Stomach (tissue), 4 donors: ENCODE data around the gene RPL36.

Experiments used
- CTCF ChIP-seq, 7 experiments: fragments of 450-650 bp in 4 of 7; fragments of 200-600 bp in 3 of 7; sonication (generic) in 3 of 7; IDR thresholded peaks; one replicate each; pipeline ENCODE4 v1.5.1; 2016 to 2019; ENCODE audit warnings: antibody characterized with exemption in 7 of 7, control low read depth in 2 of 7, mild to moderate bottlenecking in 1 of 7
- EP300 ChIP-seq: sonication (generic); formaldehyde crosslinking; IDR thresholded peaks from one replicate; pipeline ENCODE4 v1.6.1; 2017; ENCODE audit warnings: antibody characterized with exemption
- POLR2A ChIP-seq, 4 donors: fragments of 450-650 bp; IDR thresholded peaks; one replicate each; pipeline ENCODE4 v1.6.1; 2016; ENCODE audit warnings: antibody characterized with exemption in 4 of 4, control low read depth in 2 of 4, mild to moderate bottlenecking in 1 of 4, moderate library complexity in 1 of 4

GRCh38 chr19:5663904-5664303 is 26.2 kb upstream of the RPL36 start:
- TF ChIP-seq POLR2A (IDR thresholded peaks at IDR 0.05): no peak
- TF ChIP-seq CTCF (IDR thresholded peaks at IDR 0.05): no peak
- TF ChIP-seq EP300: no peak
